Stimulated activated CD4-positive, alpha-beta T cell treated with anti-CD3 and anti-CD28 coated beads, Interleukin-2, amount 100 ng/mL, for 4 hours (primary cell): ENCODE results near the gene ABCC8.

Experiments
- DNase-seq: peaks from one replicate; pipeline ENCODE4 v3.0.0-alpha.2; 2020; ENCODE audit warnings: low read depth

The ABCC8 gene

DNA sequence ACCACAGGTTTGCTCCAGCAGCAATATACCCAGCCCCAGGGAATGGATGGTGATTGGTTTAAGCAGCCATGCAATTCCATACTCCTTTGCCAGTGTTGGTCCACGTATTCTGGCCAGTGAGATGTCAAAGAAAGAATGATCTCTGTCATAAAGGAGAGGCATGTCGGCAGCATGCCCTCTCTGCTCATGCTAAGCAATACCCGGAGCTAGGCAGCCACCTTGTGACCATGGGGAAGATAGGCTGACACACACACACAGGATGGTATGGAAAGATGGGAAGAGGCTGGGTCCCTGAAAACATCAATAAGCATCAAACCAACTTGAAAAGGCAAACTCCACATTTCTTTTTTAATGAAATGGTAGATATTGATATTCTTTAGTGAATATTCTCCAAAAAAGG, 5.1 kb downstream of the ABCC8 start:
- DNase-seq: no peak

DNA sequence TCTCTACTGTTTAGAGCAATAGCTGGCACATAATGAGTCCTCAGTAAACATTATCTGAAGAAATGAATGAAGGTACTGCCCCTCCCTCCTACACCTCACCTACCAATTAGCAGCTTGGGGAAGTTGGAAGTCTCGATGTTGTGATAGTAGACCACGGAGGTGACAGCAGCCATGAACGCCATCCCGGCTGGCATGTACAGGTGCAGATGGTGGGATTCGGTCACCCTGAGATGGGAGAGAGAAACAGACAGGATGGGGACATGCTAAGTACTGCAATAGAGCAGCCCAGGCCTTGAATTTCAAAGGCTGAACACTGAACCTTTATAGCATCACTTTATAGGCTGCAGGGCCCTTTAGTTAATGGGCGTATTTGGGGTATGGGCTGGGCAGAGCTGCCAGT, 6.6 kb downstream of the ABCC8 start:
- DNase-seq: no peak

DNA sequence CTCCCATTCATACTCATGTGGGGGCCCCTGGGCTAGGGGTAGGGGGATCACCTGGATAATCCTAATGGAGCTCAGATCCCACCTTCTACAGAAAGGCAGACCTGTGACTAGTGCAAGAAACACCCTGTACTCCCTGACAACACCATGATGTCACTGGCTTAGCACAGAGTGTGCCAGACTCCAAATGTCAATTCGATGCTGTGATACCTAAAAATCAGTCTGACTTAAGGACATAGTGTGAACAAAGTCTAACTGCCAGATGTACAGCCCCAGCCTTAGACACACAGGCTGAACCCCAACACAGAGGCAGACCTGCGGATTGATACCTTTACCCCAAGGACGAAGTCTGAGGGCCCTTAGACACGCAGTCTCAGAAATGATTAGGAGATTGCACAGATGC, 8.5 kb downstream of the ABCC8 start:
- no peak for DNase-seq

DNA sequence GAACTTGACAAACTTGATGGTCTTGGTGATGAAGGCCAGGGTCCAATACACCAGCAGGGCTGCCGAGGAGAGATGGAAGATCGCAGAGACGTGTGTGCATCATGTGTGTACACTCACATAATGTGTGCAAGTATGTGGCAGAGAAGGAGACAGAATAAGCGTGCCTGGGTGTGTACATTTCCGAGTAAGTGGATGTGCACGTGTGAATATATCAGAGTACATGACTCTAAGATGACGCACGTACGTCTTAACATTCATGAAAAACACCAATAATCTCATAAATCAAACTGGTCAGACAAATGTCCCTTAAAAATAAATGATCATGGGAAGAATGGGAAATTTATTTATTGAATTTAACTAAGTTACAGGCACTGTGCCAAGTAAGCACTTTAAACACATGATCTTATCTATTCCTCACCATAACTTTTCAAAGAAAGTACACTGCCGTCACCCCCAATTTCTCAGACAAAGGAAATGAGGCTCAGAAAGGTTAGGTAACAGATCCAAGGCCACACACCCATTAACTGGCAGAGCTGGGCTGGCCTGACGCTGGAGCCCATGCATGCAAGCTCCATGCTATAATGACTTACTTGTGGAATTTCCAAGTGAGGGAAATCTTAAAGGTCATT, 13.0 kb downstream of the ABCC8 start:
- no peak for DNase-seq

DNA sequence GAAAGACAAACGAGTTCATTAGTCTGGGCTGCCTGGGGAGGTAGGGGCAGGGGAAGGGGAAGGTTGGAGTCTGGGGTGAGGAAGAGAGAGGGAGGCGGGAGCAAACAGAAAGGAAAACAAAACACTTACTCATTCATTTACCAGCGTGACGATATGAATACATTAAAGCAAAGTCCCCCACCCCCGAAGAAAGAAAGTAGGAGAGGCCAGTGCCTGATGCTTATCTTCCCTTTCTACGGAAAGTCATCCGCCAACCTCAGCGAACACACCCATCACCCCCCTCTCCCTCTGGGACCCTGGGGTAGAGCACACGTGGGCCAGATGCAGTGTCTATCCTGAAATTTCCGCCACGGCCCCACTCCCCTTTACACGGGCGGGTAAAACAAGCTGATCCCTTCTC, 13.7 kb downstream of the ABCC8 start:
- no peak for DNase-seq

DNA sequence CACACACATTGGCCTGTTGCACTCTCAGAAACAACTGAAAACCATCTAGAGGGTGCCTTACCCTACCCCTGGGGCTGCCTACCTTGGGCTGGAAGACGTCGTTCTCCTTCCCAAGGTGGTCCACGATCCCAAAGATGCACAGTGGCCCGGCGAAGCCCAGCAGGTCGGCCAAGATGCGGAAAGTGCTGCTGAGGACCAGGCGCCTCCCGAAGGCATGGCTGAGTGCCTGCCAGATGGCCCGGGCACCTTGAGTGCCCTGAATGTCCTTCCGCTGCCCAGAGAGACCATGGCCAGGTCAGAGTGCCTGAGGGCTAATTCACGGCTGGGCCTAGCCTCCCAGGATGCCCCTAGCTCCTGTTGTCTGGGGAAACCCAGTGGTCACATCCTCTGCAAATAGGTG, 16.2 kb downstream of the ABCC8 start:
- DNase-seq: no peak

DNA sequence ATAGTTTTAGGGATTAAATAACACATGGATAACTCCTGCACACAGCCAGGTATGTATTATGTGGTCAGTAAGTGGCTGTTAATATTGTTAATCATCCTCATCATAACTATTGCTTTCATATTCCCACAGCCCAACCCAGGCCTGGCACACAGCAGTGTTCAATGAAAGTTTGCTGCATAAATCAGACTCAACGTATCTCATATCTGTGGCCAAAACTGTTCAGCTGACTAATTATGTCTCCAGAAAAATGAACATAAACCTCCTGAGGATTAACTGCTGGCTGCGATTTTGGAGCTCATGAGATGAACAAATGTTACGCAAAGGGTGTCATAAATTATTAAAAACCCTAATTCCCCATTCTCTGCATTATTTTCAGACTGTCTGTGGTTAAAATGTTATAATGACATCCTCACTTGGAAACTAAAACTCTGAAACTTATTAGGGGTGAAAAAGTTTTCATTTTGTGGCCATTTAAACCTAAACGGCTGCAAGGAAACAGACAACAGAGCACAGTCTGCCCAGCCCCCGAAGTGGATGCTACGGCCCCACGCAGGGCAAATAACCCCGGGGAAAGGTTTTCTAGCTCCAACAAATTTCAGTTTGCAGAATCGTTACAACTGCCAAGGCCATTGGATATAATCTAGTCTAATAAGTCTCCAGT, 17.3 kb downstream of the ABCC8 start:
- DNase-seq: no peak

DNA sequence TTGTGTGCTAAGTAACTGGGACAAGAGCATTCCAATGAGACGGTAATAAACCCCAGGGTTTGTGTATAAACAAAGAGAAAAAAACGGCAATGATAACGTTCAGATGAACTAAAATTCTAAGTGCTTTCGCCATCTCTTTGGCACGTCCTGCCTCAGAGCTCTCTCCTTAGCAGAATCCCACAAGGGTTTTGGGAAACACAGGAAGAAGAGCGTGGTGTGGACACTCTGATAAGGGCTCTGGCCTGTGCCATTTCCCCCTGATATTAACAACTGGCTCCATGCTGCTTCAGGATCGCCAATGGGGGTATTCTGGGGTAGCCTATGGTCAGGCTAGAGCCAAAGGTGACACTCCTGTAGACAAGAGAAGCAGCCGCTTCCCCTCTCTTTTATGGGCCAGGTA, 18.4 kb downstream of the ABCC8 start:
- DNase-seq: no peak

DNA sequence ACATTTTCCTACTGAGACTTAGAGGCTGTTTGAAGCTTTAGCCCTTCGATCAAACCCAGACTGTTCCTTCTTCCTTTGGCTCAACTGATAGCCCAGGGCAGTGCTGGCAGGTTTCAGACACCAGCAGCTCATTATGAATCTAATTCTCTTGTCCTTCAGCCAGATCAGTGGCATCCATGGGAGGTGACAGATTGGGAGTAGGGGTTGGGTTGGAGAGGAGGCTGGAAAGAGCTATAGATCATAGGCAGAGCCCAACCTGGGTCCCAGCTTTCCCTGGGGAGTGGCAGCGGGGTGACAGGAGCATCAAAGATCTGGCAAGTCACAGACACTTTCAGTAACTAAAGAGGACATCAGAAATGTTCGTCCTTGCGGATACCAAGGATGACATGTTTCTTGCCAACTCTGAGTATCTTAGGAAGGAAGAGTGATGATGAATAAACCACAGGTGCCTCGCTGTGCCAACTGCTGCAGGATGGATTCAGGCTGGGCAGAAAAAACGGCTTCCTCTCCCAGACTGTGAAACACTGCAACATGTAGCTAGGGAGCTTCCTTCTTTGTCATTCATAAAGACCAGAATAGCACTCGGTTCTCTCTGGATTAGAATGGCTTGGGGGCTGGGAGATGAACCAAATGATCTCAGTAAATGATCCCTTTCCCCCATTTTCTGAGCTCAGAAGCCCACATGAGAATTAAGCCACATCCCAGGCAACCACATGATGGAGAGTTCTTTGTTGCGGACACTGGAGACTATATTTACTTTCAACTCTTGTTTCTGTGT, 19.1 kb downstream of the ABCC8 start:
- DNase-seq: no peak

DNA sequence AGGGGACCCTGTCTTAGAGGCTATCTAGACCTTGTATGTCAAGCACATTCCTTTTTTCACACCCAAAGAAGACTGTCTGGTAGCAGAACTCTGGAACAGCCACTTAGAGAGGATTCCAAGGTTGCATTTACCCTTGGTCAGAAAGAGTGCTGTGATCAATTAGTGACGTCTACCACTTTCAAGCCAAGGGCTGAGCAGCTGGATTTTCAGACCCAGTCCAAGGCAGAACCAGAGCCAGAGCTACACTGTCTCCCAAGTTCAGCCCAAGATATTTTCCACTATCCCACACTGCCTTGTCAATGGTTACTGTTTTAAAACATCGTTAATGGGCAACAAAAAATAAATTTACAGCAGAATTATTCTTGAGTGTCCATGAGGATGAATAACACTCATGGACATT, 24.0 kb downstream of the ABCC8 start:
- no peak for DNase-seq

DNA sequence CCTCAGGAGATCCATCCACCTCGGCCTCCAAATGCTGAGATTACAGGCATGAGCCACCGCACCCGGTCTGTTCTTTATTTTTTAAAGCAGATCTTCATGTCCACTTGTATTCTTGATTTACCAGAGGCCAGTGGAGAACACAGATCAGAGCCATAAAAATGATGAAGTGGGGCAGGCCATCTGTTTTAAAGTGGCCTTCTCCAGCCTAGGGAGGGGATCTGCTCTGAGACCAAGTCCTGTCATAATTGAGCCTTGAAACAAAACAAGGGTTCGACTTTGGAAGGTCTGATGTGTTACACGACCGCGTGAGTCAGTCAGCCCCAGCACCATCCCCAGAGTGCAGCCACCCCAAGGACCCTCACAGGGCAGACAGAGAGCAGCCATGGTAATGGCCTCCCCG, 27.5 kb downstream of the ABCC8 start:
- no peak for DNase-seq

DNA sequence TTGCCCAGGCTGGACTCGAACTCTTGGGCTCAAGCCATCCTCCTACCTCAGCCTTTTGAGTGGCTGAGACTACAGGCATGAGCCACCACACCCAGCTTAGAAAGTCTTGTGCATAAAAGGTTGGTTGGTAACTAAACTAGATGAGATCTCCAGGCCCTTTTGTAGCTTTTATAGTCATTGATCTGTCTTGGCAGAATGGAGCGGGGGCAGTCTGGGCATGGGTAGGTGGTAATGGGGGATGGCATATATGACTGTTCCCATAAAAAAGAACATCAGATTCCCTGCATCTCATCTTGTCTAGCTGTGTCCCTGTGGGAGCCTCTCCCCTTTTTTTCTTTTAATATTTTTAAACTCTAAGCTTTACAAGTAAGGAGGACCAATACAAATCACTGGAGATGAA, 30.2 kb downstream of the ABCC8 start:
- no peak for DNase-seq

DNA sequence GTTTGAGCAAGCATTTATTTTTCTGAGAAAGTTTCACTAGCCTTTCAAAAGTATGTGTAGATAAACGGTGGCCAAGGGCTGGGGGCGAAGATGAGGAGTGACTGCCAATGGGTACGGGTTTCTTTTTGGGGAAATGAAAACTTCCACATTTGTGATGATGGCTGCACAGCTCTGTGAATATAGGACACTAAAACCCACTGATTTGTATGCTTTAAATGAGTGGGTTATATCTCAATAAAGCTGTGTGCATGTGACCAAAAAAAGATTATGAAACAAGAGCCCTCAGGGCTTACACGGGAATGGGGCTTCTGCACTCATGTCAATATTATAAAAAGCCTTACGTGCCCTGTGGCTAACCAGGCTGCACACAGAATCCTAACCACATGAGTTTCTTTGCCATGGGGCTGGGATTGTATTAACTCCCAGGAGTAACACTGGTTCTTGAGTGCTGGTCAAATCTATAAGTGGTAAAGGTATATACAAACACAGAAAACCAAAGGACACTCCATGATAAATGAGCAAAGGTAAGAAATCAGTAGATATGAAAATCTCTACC, 31.3 kb downstream of the ABCC8 start:
- no peak for DNase-seq

DNA sequence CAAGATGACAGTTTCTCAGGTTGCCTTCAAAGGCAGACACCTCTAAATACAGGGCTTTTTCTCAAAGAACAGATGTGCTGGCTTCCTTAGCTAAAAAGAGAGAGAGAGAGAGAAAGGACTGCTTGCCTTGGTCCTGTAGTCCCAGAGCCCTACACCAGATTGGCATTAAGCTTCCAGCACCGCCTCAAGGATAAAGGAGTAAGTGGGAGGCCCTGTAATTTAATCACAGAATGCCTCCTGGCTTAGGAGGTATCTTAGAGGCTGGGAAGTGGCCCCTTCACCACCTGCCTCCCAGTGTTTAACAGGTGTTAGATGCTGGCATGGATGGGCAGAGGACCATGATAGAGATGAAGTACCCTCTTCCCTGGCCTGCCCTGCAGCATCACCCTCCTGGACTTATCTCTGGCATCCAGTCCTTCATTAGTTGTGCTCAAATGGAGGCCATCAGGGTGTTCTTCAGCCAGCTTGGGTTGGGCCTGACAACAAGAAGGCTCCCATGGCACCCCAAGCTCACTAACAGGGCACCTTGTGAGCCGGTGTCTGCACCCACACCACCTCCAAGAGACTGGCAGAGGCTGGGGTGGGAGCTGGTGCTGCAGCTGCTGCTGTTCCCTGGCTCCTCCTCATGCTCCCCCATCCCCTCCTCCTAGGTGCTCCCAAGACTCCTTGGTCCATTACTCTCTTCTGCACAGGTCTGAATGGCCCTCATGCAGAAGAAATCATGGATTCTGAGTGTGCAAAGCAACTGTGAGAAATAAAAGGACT, 32.5 kb downstream of the ABCC8 start:
- DNase-seq: no peak

DNA sequence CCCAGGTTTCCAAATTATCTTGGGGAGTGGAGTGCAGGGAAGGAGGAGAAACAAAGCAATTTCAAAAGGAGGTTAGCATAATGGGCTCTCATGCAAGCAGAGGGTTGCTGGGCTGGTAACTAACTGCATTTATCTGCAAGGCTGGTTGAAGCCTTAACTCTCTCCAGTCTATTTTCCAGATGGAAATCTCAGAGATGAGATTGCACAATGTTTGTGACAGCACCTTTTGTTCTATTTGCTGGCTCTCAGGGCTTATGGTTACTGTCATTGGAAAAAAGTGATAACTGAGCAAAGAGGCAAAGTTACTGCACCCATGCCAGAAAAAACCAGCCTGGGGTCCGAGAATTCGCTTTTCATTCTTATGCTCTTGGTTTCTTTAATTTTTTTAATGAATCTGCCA, 33.2 kb downstream of the ABCC8 start:
- no peak for DNase-seq

DNA sequence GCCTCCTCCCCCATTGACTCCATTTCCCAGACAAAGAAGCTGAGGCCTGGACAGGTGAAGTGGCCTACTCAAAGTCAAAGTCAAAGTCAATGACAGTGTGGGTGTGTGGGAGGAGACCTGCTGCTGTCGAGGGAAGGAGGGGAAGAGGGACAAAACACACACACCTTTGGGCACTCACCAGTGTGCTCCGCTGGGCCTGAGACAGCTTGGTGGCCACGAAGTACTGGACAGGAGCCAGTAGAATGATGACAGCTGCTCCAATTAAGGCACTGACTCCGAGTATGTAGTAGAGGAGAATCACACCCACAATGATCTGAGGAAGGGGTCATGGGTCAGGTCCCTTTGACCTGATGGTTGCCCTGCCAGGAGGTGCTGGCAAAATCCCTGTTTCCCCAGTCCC, 33.6 kb downstream of the ABCC8 start:
- no peak for DNase-seq

DNA sequence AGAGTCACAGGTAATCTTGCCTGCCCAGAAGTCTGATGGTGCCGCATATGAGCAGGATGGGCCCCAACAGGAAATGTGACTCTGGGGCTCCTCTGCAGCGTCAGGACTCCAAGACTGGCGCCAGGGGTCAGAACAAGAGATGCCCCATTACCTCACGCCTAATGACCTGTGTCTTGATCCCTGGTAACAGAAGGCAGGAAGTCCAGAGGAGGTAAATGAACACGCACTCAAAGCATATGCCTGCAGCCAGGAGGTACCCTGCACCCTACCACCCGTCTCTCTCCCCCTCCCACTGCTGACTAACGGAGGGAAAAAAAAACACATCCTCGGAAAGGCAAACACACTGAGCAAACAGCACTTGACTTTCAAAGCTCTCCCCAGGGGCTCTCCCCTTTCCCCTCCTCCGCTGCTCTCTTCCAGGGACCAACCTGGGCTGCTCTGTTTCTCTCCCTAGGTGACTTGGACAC, 37.3 kb downstream of the ABCC8 start:
- DNase-seq: no peak

DNA sequence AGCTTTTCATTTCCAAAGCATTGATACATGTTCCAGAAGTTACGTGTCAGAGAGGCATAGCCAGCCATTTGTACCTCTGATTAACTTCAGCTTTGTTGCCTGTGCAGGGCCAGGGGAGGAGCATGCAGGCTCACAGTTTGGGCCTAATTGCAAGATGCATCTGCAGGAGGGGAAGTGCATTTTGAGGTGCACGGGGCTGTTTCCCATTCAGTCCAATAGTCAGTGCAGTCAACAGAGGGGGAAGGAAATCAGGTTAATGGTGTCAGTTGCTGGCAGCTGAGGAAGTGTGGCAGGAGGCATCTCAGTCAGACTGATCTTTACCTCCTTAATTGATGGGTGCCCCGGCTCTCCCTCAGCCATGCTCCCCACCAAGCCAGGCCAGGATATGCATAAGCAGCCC, 39.3 kb downstream of the ABCC8 start:
- no peak for DNase-seq

DNA sequence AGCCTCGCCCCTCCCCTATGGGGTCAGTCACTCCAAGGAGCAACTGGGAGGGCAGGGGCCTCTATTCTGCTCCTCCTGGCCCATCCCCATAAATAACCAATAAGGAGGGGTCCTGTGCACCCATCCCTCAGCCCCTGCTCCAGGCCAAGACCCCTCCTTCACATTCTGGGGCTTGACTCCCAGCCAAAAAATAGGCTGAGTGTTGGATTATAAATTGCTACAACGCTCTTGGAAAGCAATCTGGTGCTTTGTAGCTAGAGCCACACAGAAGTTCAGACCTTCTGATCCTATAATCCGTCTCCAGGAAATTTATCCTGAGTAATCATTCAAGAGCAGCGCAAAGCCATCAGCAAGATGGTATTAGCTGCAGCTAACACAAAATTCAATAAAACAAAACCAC, 42.5 kb downstream of the ABCC8 start:
- DNase-seq: no peak

DNA sequence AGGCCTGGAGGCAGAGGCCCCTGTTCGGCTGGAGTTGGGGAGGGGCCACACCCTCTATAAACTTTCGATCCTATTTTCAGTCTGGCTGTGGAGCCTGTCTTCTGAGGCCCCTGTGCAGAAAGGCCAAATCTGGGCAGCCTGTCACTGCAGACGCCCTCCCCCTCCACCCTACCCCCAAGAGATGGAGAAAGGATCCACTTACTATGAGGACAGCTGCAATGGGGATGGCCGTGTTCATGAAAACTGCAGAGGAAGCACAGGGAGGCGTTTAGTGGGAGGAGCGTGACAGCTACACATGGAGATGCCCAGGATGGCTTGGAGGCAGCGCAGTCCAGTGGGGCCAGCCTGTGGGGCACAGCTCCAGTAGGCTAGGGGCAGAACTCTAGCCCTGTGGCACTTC, 44.6 kb downstream of the ABCC8 start:
- no peak for DNase-seq

DNA sequence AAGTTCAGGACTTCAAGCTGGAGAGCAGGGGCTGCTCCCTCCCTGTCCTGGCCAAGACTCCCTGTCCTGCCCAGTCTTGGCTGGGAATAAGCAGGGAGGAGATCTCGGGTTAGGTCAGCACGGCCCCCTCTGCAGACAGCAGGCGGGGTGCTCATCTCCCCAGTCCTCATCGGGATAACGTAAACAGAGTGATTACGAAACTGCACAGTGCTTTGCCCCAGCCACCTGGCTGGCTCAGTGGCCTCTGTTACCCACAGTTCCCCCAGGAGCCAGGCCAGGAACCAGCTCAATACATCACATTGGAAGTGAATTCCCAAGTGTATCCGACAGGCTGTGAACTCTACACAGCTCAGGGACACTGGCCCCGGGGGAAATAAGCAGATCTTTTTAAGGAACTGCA, 45.5 kb downstream of the ABCC8 start:
- no peak for DNase-seq

DNA sequence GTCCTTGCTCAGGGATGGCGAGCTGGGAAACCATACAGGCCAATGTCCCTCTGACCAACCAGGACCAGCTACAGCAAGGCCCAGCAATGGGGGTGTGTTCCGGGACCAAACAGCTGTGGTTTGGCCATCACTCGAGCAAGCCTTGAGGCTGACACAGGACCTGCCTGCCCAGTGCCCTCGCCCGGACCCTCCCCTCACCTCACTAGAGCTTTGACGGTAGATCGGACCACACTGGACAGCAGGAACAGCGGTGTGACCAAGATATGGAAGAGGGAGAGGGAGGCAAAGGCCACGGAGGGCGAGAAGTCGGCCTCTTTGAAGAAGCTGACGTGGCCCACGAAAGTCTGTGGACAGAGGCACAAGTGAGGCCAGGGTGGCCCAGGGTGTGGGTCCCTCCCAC, 46.0 kb downstream of the ABCC8 start:
- DNase-seq: no peak
